ENCODE measurements around the gene OLFML1.

DNA sequence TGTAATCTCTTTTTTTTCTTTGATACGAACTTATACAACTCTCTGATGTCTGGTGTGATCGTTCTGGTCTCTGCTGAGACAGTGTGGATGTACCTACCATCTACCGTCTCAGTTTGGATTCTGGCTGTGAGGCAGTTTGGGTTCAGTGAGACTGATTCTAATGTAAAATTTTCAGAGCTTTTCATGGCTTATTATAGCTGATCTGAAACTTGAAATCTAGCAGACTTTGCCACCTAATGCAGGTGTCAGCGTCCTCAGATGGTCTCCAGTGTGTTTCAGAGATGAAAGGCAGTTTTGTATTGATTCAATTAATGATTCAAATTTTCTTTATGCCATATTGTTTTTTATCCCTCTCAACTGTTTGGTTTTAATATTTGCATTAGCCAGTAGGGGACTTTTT is 64.4 kb downstream of the OLFML1 start:
- TF ChIP-seq, protein P1, sequence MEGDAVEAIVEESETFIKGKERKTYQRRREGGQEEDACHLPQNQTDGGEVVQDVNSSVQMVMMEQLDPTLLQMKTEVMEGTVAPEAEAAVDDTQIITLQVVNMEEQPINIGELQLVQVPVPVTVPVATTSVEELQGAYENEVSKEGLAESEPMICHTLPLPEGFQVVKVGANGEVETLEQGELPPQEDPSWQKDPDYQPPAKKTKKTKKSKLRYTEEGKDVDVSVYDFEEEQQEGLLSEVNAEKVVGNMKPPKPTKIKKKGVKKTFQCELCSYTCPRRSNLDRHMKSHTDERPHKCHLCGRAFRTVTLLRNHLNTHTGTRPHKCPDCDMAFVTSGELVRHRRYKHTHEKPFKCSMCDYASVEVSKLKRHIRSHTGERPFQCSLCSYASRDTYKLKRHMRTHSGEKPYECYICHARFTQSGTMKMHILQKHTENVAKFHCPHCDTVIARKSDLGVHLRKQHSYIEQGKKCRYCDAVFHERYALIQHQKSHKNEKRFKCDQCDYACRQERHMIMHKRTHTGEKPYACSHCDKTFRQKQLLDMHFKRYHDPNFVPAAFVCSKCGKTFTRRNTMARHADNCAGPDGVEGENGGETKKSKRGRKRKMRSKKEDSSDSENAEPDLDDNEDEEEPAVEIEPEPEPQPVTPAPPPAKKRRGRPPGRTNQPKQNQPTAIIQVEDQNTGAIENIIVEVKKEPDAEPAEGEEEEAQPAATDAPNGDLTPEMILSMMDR (IDR thresholded peaks at IDR 0.05 in 4 of 5, conservative IDR thresholded peaks at IDR 0.05 in 1 of 5), result no peak
- TF ChIP-seq POLR2A (IDR thresholded peaks at IDR 0.05), result no peak

Measured in gastrocnemius medialis (tissue), 4 donors.